ENCODE measurements around the gene SLC9A2.

GRCh38 chr2:102724016-102724490 is 104.7 kb downstream of the SLC9A2 start:
- TF ChIP-seq TAF1 (IDR thresholded peaks at IDR 0.05; ENCODE audit: borderline replicate concordance, low read depth, low read length) = no peak
- TF ChIP-seq POLR2A (IDR thresholded peaks at IDR 0.05; ENCODE audit: low read depth, low read length) = no peak
- no peak for TF ChIP-seq POLR2AphosphoS5 (IDR thresholded peaks at IDR 0.05; ENCODE audit: low read depth, low read length)

Measured in GM12892 (cell line).